K562 (cell line): Measurements from ENCODE around the gene ME3. TPM values are rescaled to one million over a fixed set of nuclear protein-coding genes. Genes with fewer than 3 reads are reported as not detected.

Experiments
- ATAC-seq: fragments of 200-7000 bp; cut with Tn5 transposase; 3 replicates; pipeline ENCODE4 v1.9.1; 2020; ENCODE audit warnings: moderate library complexity
- BruUV-seq: library from RNA; stranded (reverse); fragments of 400-500 nt; replicated peaks from 2 replicates; lab custom pipeline; 2021; lab: Mats Ljungman, UMichigan
- CTCF ChIA-PET: fragments of 300-600 bp; formaldehyde crosslinking; extraction: SDS; loops from one replicate; lab custom pipeline; 2021; ENCODE audit warnings: low intra/inter-chr PET ratio; lab: Yijun Ruan, JAX
- POLR2A ChIA-PET: fragments of 300-600, 350-650 bp; sonication (Branson Sonifier 250); formaldehyde crosslinking; extraction: SDS; loops from one replicate; lab custom pipeline; 2021; ENCODE audit warnings: antibody characterized with exemption, inconsistent platforms; lab: Yijun Ruan, JAX
- DNase-seq, 4 experiments: peaks; one replicate each; pipeline versions ENCODE4 v3.0.0 to v3.0.0-alpha.2; 2011 to 2018; ENCODE audit warnings: low spot score in 3 of 4, mixed read lengths in 3 of 4; ENCODE audit errors: extremely low read depth in 1 of 4
- FAIRE-seq: peaks from 2 replicates; lab custom pipeline; 2011; peaks lifted over from hg19 to GRCh38; lab: Jason Lieb, UNC
- H2AFZ ChIP-seq: 2 replicates; pipeline ENCODE4 v1.6.0; 2011; ENCODE audit warnings: low read depth, low read length, control low read depth, inconsistent platforms
- H3K27ac ChIP-seq: fragments of 200-600 bp; 3 replicates; pipeline ENCODE4 v1.8.0; 2011; ENCODE audit warnings: low read depth, mild to moderate bottlenecking, control low read depth, inconsistent platforms, low read length, moderate library complexity, mixed read lengths; ENCODE audit errors: extremely low read depth
- H3K27me3 ChIP-seq, 2 experiments: fragments of 300-600 bp in 1 of 2; 2 replicates in 1 of 2; 3 replicates in 1 of 2; pipeline versions ENCODE4 v1.6.0 to v1.8.0; 2011; ENCODE audit warnings: inconsistent platforms in 2 of 2, low read length in 2 of 2, mild to moderate bottlenecking in 1 of 2, mixed read lengths in 1 of 2, moderate library complexity in 1 of 2; ENCODE audit not compliant: control insufficient read depth in 2 of 2, insufficient read depth in 2 of 2
- H3K36me3 ChIP-seq: fragments of 300-600 bp; 3 replicates; pipeline ENCODE4 v1.8.0; 2011; ENCODE audit warnings: mild to moderate bottlenecking, low read length, inconsistent platforms; ENCODE audit not compliant: control insufficient read depth, insufficient read depth
- H3K4me1 ChIP-seq, 2 experiments: fragments of 200-600 bp in 1 of 2; replicated peaks in 1 of 2; 2 replicates in 1 of 2; 3 replicates in 1 of 2; pipeline versions ENCODE4 v1.5.1 to v1.8.0; 2011; ENCODE audit warnings: inconsistent platforms in 2 of 2, low read length in 2 of 2, mild to moderate bottlenecking in 1 of 2, mixed read lengths in 1 of 2, moderate library complexity in 1 of 2; ENCODE audit not compliant: control insufficient read depth in 2 of 2, insufficient read depth in 2 of 2
- H3K4me2 ChIP-seq: 2 replicates; pipeline ENCODE4 v1.6.1; 2011; ENCODE audit warnings: low read length, control low read depth, inconsistent platforms, mixed read lengths; ENCODE audit not compliant: insufficient read depth
- H3K4me3 ChIP-seq: fragments of 200-600 bp; sonication (generic), shearing (Covaris generic); 2 replicates; pipeline ENCODE4 v1.5.1; 2016; ENCODE audit warnings: control low read depth, inconsistent platforms
- H3K79me2 ChIP-seq: fragments of 200-600 bp; 3 replicates; pipeline ENCODE4 v1.8.0; 2011; ENCODE audit warnings: low read length, inconsistent platforms; ENCODE audit not compliant: control insufficient read depth, insufficient read depth
- H3K9ac ChIP-seq, 2 experiments: 2 replicates each; pipeline versions ENCODE4 v1.6.0 to v1.6.1; 2011; ENCODE audit warnings: low read depth in 2 of 2, low read length in 2 of 2, control low read depth in 1 of 2, inconsistent platforms in 1 of 2, mild to moderate bottlenecking in 1 of 2, mixed read lengths in 1 of 2; ENCODE audit not compliant: insufficient read depth in 1 of 2
- H3K9me1 ChIP-seq: one replicate; pipeline ENCODE4 v1.6.0; 2011; ENCODE audit warnings: inconsistent platforms, mild to moderate bottlenecking, low read length, moderate library complexity; ENCODE audit not compliant: control insufficient read depth, insufficient read depth
- H3K9me3 ChIP-seq: replicated peaks from 2 replicates; pipeline ENCODE4 v1.5.1; 2011; ENCODE audit warnings: low read depth, low read length, inconsistent platforms; ENCODE audit not compliant: control insufficient read depth, insufficient read depth
- H4K20me1 ChIP-seq: replicated peaks from 2 replicates; pipeline ENCODE4 v1.6.1; 2011; ENCODE audit warnings: low read length, inconsistent platforms, mixed read lengths; ENCODE audit not compliant: control insufficient read depth, insufficient read depth
- ARHGAP35 ChIP-seq: fragments of 450-650 bp; IDR thresholded peaks from 2 replicates; pipeline ENCODE4 v1.6.1; 2018; ENCODE audit not compliant: partially characterized antibody
- E2F5 ChIP-seq: sonication (generic); formaldehyde crosslinking; IDR thresholded peaks from 2 replicates; pipeline ENCODE4 v1.8.0; 2022; ENCODE audit warnings: mild to moderate bottlenecking, missing genetic modification reagents
- KDM2B ChIP-seq: fragments of 250-450 bp; sonication (Bioruptor Pico); IDR thresholded peaks from 2 replicates; pipeline ENCODE4 v1.8.0; 2021; ENCODE audit warnings: mild to moderate bottlenecking, moderate library complexity
- KDM5B ChIP-seq: fragments of 200-600 bp; sonication (generic); IDR thresholded peaks from 2 replicates; pipeline ENCODE4 v1.6.1; 2012; ENCODE audit warnings: low read depth, mild to moderate bottlenecking, moderate library complexity, low read length, control low read depth, inconsistent platforms; ENCODE audit not compliant: insufficient replicate concordance
- L3MBTL2 ChIP-seq: fragments of 450-650 bp; IDR thresholded peaks from 2 replicates; pipeline ENCODE4 v1.6.1; 2016; ENCODE audit warnings: mild to moderate bottlenecking, moderate library complexity
- NCOR1 ChIP-seq: fragments of 450-650 bp; IDR thresholded peaks from 2 replicates; pipeline ENCODE4 v1.6.1; 2016; ENCODE audit warnings: mild to moderate bottlenecking, moderate library complexity
- POLR2AphosphoS2 ChIP-seq: IDR thresholded peaks from 2 replicates; pipeline ENCODE4 v1.6.1; 2012; ENCODE audit warnings: low read length, improper control_type of control experiment
- RBBP5 ChIP-seq: fragments of 200-600 bp; sonication (generic); IDR thresholded peaks from 2 replicates; pipeline ENCODE4 v1.6.1; 2012; ENCODE audit warnings: borderline replicate concordance, mild to moderate bottlenecking, low read length, control low read depth, inconsistent platforms; ENCODE audit not compliant: insufficient read depth, poor library complexity, severe bottlenecking
- SFPQ ChIP-seq: fragments of 200-400 bp; formaldehyde crosslinking; IDR thresholded peaks from 2 replicates; pipeline ENCODE4 v1.6.1; 2017; ENCODE audit warnings: mild to moderate bottlenecking, low read depth, low read length, moderate library complexity
- TCF3 ChIP-seq: sonication (generic); formaldehyde crosslinking; IDR thresholded peaks from 2 replicates; pipeline ENCODE4 v1.4.0; 2020; ENCODE audit warnings: mild to moderate bottlenecking, missing genetic modification reagents
- TCF7L2 ChIP-seq: fragments of 150-350 bp; IDR thresholded peaks from 2 replicates; pipeline ENCODE4 v1.6.1; 2016; ENCODE audit warnings: low read depth, mild to moderate bottlenecking, low read length, moderate library complexity
- ZNF146 ChIP-seq: IDR thresholded peaks from one replicate; pipeline ENCODE4 v1.6.1; 2018; ENCODE audit warnings: missing compliant biosample characterization; ENCODE audit not compliant: unreplicated experiment
- ZNF398 ChIP-seq: fragments of 250-450 bp; sonication (Bioruptor Pico); IDR thresholded peaks from 2 replicates; pipeline ENCODE4 v1.8.0; 2021; ENCODE audit warnings: moderate library complexity, mild to moderate bottlenecking, inconsistent platforms
- ZZZ3 ChIP-seq: fragments of 450-650 bp; IDR thresholded peaks from 2 replicates; pipeline ENCODE4 v1.6.1; 2016; ENCODE audit warnings: antibody characterized with exemption, mild to moderate bottlenecking, moderate library complexity
- WGBS: fragments of 100-300 bp; shearing (Covaris generic); methylation state at CpG from one replicate; pipeline ENCODE4 v1.1.6; 2016; ENCODE audit warnings: low coverage, mixed read lengths; ENCODE audit not compliant: insufficient coverage; ENCODE audit errors: missing lambda C conversion rate; 5-methylcytosine and 5-hydroxymethylcytosine counted together
- in situ Hi-C: fragments of 300-500 bp; cut with MboI; formaldehyde crosslinking; loops from 4 replicates; pipeline ENCODE4 v1.15.0; 2018; ENCODE audit warnings: inconsistent platforms, mixed read lengths
- intact Hi-C: fragments of 100-400 bp; cut with micrococcal nuclease; formaldehyde crosslinking; loops from 2 replicates; pipeline ENCODE4 v1.14.2; 2022
- polyA plus RNA-seq, 8 experiments: library from polyadenylated mRNA; depleted of rRNA in 4 of 8; stranded (reverse) in 5 of 8; unstranded in 3 of 8; fragments of >200 nt; fragmentation: Nextera tagmentation in 2 of 8; fragmentation: Illumina TruSeq in 1 of 8; extraction: Ambion mirVana in 2 of 8; extraction: Trizol in 1 of 8; gene quantifications; 2 replicates each; pipeline versions ENCODE4 v1.2.1 to v1.2.3, GENCODE V29; 2011 to 2014; ENCODE audit warnings: inconsistent platforms in 1 of 8, missing spikeins in 1 of 8
- total RNA-seq, 7 experiments: library from RNA; depleted of rRNA in 6 of 7; stranded (reverse); fragments of >200 nt in 6 of 7; fragmentation: Illumina TruSeq in 2 of 7; extraction: Trizol in 2 of 7; gene quantifications; 2 replicates each; pipeline versions ENCODE4 v1.2.1 to v1.2.3, GENCODE V29; 2011 to 2021; ENCODE audit warnings: low replicate concordance in 1 of 7

The ME3 gene
- total and polyA plus RNA-seq, 9 of the 15 experiments (the other 6 are each of a cell fraction or from before 2014, with no cell fraction given), result not detected

- TF ChIP-seq SFPQ (no peak), KDM2B (CRISPR knock-in tag) (no peak), E2F5 (CRISPR knock-in tag) (no peak), ZZZ3 (no peak), ZNF146 (CRISPR knock-in tag) (no peak)
Observed at GRCh38 chr11:86637988-86638387, 34.4 kb downstream of the ME3 start (continued).

GRCh38 chr11:86636275-86636674, 36.1 kb downstream of the ME3 start:
- DNase-seq (no peak), ATAC-seq (no peak), FAIRE-seq (no peak)
- ChIA-PET POLR2A (no interaction called here), CTCF (no interaction called here)
- H3K27me3 ChIP-seq, result peaks cover 0 to 11% of the 10 kb centered on the region in 2 experiments; a peak in 1 of 5 replicates
- H3K4me3 ChIP-seq, result no peak overlapping the region
- no peak overlapping the region for H3K4me2 ChIP-seq
- no peaks in the 10 kb centered on the region for H3K9me3 ChIP-seq
- H3K9ac ChIP-seq, result no peak overlapping the region
- no peaks in the 10 kb centered on the region for H3K79me2 ChIP-seq
- intact Hi-C loops, result no loop called here
- no TSS peak for BruUV-seq
- H3K36me3 ChIP-seq, result no peaks in the 10 kb centered on the region
- H3K9me1 ChIP-seq, result no peaks in the 10 kb centered on the region
- 0% methylated on average over 1 of the region's 1 CpG for WGBS
- no peak for TF ChIP-seq TCF7L2
- no peak for TF ChIP-seq POLR2AphosphoS2
- TF ChIP-seq NCOR1, result no peak
- TF ChIP-seq TCF3 (CRISPR knock-in tag), result no peak
- TF ChIP-seq RBBP5, result no peak
- TF ChIP-seq ARHGAP35, result no peak
- TF ChIP-seq KDM5B, result no peak
- TF ChIP-seq L3MBTL2, result no peak
- TF ChIP-seq ZNF398, result no peak
- no peak overlapping the region for H3K27ac ChIP-seq
- no peaks in the 10 kb centered on the region for H4K20me1 ChIP-seq
- no peaks in the 10 kb centered on the region for H3K4me1 ChIP-seq
- in situ Hi-C loops, result no loop called here
- no peak overlapping the region for H2AFZ ChIP-seq
